HG02759 (cell line): Measurements from ENCODE around the gene DPYSL4.
"Not testable (repeated sequence)": the region's sequence is repeated elsewhere in the genome, so short reads cannot be mapped to it uniquely, and the experiment has no call there.

Experiments
- ATAC-seq: cut with Tn5 transposase; IDR thresholded peaks from one replicate; pipeline ENCODE4 v1.9.1; 2021; ENCODE audit warnings: mild to moderate bottlenecking, moderate library complexity; ENCODE audit not compliant: unreplicated experiment

The DPYSL4 gene

DNA sequence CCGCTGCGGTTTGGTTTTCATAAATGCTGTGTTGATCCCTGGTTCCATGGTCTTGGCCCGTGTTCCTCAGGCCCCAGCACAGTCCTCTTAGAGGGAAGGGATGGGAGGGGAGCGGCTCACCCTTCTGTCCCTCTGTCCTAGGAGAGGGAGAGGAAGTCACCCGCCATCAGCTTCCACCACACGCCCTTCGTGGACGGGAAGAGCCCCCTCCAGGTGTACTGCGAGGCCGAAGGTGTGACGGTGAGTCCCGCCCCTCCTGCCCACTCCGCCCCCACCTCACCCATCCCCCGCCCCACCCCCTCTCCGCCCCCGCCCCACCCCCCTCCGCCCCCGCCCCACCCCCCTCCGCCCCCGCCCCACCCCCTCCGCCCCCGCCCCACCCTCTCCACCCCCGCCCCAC is 37.5 kb upstream of the DPYSL4 start:
- no peak for ATAC-seq

DNA sequence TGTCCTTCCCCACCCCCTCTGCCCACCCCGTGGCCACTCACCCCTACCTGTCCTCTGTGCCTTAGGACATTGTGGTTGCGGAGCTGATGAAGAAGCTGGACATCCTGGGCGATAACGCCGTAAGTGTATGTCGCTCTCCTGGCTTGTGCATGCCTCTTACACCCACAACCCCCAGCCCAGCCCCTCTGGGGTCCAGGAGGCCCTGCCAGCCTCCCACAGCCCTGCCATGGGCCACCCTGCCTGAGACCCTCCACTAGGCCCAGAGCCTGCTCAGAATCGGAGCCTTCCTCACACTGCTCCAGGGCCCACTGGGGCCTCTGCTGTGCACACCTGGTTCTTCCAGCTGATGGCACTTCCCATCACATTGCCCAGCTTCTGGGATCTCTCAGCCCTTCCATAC is 36.8 kb upstream of the DPYSL4 start:
- ATAC-seq, result no peak

GRCh38 chr10:132150777-132151176 is 36.0 kb upstream of the DPYSL4 start:
- no peak for ATAC-seq

- no peak for ATAC-seq
Measured at GRCh38 chr10:132151286-132151950, 35.3 kb upstream of the DPYSL4 start.

DNA sequence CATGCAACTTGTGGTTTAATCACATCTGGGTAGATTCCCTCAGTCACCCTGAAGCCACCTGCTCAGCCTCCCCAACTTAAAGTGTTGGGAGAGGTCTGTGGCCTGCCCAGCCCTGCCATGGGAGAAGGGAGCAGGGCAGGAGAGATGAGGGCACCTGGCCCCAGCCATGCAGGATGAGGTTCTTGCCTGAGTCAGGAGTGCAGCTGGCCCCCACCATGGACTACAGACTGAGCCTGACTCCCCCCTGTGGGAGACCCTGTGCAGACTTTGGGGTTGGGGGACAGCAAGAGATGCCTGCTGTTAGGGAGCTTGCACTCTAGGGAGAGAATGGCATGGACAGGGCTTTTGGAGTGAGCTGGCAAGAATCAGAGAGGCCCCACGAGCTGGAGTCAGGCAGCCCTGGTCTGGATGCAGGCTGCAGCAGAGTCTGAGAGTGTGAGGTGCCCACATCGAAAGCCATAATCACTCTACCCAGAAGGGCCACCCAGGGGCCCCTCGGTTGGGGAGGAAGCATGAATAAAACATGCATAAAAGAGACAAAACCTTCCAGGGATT is 34.7 kb upstream of the DPYSL4 start:
- ATAC-seq, result no peak

DNA sequence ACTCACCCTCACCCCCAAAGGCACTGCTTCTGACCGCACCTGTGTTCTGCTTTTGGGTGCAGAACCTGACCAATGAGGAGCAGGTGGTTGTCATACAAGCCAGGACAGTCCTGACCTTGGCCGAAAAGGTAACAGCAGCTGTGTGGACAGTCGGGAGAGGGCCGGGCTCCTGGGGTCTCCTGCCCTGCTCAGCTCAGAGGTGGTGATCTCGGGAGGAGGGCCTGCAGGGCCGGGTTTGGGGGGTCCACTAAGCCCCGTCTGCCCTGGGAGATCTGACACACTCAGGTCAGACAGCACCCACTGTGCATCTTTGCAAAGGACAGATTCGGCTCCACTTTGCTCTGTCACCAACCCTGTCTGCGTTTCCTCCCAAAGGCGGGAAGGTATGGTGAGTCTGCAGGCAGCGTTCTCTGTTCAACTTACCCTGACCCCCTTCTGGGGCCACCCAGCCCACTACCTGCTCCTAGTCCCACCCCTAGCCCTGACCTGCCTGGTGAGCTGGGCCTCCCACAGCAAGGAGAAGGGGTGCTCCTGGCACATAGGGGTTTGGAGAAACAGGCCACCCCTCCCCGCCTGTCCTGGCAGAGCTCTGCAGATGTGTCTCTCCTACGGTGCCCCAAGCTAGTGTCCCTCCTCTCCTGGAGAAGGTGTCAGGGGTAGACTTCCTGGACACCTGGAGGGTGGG is 33.7 kb upstream of the DPYSL4 start:
- ATAC-seq, result no peak

DNA sequence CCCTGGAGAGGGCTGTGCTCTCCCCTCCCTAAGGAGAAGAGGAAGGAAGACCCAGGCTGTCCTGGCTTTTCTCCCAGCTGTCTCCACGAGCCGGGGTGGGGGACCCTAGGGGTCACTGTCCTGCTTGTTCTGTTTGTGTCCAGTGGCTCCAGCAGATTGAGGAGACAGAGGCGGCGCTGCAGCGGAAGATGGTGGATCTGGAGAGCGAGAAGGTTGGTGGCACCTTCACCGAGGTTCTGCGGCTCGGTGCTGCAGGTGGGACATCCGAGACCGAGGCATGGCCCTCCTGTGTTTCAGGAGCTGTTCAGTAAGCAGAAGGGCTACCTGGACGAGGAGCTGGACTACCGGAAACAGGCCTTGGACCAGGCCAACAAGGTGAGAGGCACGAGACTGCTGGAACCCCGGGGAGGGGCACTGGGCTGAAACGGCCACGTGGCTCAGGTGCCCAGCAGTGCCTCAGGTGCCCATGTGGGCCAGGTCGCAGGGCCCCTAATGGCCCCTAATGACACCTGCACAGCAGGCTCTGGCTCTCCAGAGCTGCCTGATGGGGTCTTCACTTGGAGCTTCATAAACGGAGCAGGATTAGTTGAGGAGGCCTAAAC is 33.0 kb upstream of the DPYSL4 start:
- no peak for ATAC-seq

- ATAC-seq, result no peak
Measured at GRCh38 chr10:132154440-132154839, 32.3 kb upstream of the DPYSL4 start.

GRCh38 chr10:132154931-132155330 is 31.8 kb upstream of the DPYSL4 start:
- no peak for ATAC-seq

GRCh38 chr10:132155723-132156381 is 30.9 kb upstream of the DPYSL4 start:
- no peak for ATAC-seq

- ATAC-seq, result no peak
Measured at GRCh38 chr10:132156382-132156781, 30.4 kb upstream of the DPYSL4 start.

- ATAC-seq, result no peak
Measured at GRCh38 chr10:132157101-132157500, 29.6 kb upstream of the DPYSL4 start.

- ATAC-seq, result no peak
Measured at GRCh38 chr10:132158122-132158741, 28.5 kb upstream of the DPYSL4 start.

DNA sequence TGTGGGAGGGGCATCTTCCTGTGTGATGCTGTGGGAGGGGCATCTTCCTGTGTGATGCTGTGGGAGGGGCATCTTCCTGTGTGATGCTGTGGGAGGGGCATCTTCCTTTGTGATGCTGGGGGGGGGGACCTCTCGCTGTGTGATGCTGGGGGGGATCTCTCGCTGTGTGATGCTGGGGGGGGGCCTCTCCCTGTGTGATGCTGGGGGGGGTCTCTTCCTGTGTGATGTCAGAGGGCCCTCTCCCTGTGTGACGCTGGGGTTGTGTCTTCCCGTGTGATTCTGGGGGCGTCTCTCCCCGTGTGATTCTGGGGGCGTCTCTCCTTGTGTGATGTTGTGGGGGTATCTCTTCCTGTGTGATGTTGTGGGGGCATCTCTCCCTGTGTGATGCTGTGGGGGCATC is 27.9 kb upstream of the DPYSL4 start:
- ATAC-seq, result no peak

DNA sequence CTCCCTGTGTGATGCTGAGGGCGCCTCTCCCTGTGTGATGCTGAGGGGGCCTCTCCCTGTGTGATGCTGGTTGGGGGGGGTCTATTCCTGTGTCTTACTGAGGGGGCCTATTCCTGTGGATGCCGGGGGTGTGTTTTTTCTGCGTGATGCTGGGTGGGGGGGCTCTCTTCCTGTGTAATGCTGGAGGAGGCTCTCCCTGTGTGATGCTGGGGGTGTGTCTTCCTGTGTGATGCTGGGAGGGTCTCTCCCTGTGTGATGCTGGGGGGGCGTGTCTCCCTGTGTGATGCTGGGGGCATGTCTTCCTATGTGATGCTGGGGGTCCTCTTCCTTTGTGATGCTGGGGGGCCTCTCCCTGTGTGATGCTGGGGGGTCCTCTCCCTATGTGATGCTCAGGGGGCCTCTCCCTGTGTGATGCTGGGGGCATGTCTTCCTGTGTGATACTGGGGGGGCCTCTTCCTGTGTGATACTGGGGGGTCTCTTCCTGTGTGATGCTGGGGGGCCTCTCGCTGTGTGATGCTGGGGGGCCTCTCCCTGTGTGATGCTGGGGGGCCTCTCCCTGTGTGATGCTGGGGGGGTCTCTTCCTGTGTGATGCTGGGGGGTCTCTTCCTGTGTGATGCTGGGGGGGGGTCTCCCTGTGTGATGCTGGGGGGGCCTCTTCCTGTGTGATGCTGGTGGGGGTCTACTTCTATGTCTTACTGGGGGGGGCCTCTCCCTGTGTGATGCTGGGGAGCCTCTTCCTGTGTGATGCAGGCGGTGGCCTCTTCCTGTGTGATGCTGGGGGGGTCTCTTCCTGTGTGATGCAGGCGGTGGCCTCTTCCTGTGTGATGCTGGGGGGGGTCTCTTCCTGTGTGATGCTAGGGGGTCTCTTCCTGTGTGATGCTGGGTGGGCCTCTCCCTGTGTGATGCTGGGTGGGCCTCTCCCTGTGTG is 27.2 kb upstream of the DPYSL4 start:
- ATAC-seq, result not testable (repeated sequence)

DNA sequence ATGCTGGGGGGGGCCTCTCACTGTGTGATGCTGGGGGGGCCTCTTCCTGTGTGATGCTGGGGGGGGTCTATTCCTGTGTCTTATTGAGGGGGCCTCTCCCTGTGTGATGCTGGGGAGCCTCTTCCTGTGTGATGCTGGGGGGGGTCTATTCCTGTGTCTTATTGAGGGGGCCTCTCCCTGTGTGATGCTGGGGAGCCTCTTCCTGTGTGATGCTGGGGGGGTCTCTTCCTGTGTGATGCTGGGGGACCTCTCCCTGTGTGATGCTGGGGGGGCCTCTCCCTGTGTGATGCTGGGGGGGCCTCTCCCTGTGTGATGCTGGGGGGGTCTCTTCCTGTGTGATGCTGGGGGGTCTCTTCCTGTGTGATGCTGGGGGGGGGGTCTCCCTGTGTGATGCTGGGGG is 26.5 kb upstream of the DPYSL4 start:
- ATAC-seq, result not testable (repeated sequence)

DNA sequence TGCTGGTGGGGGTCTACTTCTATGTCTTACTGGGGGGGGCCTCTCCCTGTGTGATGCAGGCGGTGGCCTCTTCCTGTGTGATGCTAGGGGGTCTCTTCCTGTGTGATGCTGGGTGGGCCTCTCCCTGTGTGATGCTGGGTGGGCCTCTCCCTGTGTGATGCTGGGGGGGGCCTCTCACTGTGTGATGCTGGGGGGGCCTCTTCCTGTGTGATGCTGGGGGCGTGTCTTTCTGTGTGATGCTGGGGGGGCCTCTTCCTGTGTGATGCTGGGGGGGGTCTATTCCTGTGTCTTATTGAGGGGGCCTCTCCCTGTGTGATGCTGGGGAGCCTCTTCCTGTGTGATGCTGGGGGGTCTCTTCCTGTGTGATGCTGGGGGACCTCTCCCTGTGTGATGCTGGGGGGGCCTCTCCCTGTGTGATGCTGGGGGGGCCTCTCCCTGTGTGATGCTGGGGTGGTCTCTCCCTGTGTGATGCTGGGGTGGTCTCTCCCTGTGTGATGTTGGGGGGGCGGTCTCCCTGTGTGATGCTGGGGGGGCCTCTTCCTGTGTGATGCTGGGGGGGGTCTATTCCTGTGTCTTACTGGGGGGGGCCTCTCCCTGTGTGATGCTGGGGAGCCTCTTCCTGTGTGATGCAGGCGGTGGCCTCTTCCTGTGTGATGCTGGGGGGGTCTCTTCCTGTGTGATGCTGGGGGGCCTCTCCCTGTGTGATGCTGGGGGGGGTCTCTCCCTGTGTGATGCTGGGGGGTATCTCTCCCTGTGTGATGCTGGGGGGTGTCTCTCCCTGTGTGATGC is 25.7 kb upstream of the DPYSL4 start:
- not testable (repeated sequence) for ATAC-seq

GRCh38 chr10:132162021-132162531 is 24.7 kb upstream of the DPYSL4 start:
- ATAC-seq, result peak; percentile 64
